HG03457 (cell line): ENCODE results near the gene ING5.

Experiments
- ATAC-seq: cut with Tn5 transposase; IDR thresholded peaks from one replicate; pipeline ENCODE4 v1.9.1; 2021; ENCODE audit warnings: moderate number of reproducible peaks; ENCODE audit not compliant: unreplicated experiment

ING5 gene

GRCh38 chr2:241774419-241775222 lies 72.8 kb downstream of the ING5 start:
- ATAC-seq: no peak

DNA sequence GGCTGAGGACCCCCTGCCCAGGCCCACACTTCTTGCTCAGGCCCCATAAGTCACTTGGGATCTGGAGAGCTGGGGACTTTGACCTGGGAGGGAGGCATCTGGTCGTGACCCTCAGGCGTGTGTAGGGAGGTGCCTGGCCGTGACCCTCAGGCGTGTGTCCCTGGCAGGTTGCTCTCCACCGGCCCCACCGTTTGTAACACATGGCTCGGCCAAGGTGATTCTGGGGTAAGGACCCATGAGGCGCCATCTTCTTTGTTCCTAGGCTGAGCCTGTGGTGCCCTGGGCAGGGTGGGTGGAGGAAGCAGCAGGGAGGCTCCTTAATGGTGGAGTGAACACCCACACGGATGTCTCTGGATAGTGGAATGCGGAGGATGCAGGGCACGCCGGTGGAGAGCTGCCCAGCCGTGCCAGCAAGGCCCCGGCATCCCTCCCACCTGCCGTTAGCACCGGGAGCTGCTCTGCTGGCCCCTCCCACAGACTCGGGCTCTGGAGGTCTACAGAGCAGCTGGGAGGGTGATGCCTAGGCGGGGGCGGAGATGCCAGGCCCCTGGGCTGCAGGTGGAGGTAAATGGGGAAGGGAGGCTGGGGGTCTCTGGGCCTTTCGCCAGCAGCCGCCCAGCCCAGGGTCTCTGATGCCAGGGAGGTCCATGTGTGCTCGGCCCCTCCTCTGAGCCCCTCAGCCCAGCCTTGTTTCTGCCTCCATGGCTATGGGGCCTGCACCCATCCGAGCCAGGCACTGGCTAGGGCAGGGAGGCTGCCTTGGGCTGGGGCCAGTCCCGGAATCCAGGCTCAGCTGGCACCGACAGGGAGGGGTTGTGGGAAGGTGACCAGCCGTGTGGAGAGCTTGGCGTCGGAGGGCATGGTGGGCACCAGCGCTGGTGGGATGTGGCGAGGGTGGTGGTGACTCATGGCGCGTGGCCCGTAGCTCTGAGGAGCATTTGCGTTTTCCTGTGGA lies 73.7 kb downstream of the ING5 start:
- ATAC-seq: no peak

DNA sequence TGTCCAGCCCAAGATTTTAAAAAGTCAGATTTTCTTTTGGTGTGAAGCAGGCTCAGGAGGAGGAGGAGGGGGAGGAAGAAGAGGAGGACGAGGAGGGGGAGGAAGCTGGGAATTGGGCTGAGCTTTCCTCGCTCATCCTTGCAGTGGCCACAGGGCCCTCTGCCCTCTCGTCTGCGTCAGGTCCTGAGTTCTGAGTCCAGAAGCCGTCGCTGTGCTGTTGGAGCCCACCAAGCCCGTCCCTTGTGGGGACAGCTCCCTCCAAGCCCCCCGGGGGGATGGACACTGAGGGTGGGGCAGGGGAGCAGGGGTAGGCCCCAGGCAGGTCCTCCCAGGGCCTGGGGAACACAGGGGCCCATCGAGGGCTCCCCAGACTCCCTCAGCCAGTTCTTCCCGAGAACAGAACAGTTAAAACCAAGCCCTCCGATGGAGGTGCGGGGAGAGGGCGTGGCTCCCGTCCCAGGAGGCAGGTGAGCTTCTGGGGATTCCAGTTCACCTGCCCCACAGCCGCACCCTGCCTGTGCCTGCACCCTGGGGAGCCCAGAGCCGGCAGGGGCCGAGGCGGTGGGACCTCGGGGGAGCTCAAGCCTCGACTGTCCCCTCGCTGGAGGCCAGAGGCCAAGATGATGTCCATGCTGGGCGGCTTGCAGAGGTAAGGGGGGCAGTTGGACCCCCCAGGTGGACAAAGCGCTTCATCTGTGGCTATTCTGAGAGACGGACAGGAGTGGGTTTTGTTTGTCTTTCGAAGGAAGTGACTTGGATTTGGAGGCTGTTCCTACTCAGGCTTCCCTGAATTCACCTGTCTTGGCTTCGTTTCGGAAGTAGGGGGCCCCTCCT lies 74.7 kb downstream of the ING5 start, which contains the start of gene GAL3ST2:
GAL3ST2 (plus strand) TSS at position 487 of the 834 bp plus-strand sequence; CDS start at position 621, 134 bp downstream.
- ATAC-seq: no peak

GRCh38 chr2:241777170-241777685 lies 75.4 kb downstream of the ING5 start:
- ATAC-seq: no peak

DNA sequence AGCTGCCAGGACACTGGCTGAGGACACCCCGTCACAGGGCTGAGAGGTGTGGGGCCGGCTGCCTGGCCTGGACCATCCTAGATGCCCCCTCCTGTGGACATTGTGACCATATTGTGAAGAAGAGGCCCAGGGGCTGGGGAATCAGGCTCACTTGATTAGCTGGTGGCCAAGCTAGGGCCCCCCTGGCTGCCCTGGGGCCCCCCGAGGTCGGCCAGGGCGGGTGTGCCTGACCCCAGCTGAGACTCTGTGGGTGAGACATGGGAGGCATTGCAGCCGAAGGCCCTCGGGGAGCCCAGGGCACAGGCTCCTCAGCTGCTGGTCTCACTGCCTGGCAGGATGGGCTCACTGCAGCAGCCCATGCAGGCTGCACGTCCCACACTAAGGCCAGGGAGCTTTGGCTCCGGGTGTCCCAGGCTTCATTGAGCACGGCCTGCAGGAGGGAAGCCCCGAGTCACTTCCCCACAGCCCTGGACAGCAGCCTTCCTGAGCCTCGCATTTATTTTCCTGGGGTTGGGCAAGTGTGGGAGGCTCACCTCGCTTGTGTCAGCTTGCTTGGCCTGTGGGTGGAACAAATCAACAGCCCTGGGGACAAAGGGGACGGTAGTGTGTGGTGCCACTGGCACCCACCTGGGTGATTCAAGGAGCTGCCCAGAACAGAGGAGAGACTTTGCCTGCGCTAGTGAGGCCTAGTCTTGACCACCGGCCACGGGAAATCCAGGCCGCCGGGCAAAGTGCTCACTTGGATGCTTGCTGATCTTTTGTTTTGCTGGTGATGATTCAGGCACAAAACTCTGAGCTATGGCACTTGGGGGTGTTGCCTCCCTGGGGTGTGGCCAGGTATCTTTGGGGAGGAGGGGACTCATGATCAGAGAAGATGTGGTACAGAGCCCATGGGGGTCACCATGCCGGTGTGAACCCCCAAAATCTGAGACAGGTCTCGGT lies 76.1 kb downstream of the ING5 start:
- no peak for ATAC-seq
